Activated T-helper 17 cell treated with anti-CD3 and anti-CD28 coated beads, Interleukin-2, amount 50 U/mL, for 72 hours (primary cell): ENCODE measurements around the gene PLS1. TPM values are rescaled to one million over a fixed set of nuclear protein-coding genes. Genes with fewer than 3 reads are reported as not detected.

Experiments
- total RNA-seq, 2 donors: library from RNA; stranded (reverse); gene quantifications; one replicate each; pipeline ENCODE4 v1.2.3, GENCODE V29; 2022

The PLS1 gene
- total RNA-seq, 2 donors from 2014 or later, result 1.5 to 5.4 TPM

Other genes with a start within 250 kb of the PLS1 start
- 10 to 100 TPM; 51.4 to 94.3 TPM for gene XRN1, start 148.4 kb upstream of the PLS1 start, total RNA-seq
- 10 to 100 TPM; 22.6 to 42.6 TPM for gene ATR, start 17.7 kb upstream of the PLS1 start, total RNA-seq
- gene TRPC1, start 127.6 kb downstream of the PLS1 start, total RNA-seq, result 1 to 10 TPM; 3.4 to 8.0 TPM